Retinal pigment epithelial cell (primary cell): ENCODE results near the gene WDR93.

Source experiments
- DNase-seq: peaks from one replicate; pipeline ENCODE4 v3.0.0-alpha.2; 2010; ENCODE audit warnings: low read depth
- H3K4me3 ChIP-seq: 2 replicates; pipeline ENCODE4 v1.5.1; 2011; ENCODE audit warnings: mild to moderate bottlenecking, low read length, control low read depth, moderate library complexity
- CTCF ChIP-seq: conservative IDR thresholded peaks from 2 replicates; pipeline ENCODE4 v1.5.1; 2011; ENCODE audit warnings: low read depth, low read length, control low read depth, inconsistent platforms

The WDR93 gene

GRCh38 chr15:89740137-89740536, 49.5 kb downstream of the WDR93 start:
- no peak for DNase-seq
- TF ChIP-seq CTCF: peak; percentile 86
- H3K4me3 ChIP-seq: no peak overlapping the region

- no peak for DNase-seq
- H3K4me3 ChIP-seq: no peak overlapping the region
- no peak for TF ChIP-seq CTCF
Observed at GRCh38 chr15:89743011-89743410, 52.4 kb downstream of the WDR93 start.

GRCh38 chr15:89743594-89743993, 53.0 kb downstream of the WDR93 start:
- no peak for DNase-seq
- TF ChIP-seq CTCF: no peak
- no peak overlapping the region for H3K4me3 ChIP-seq

- H3K4me3 ChIP-seq: no peak overlapping the region
- TF ChIP-seq CTCF: no peak
- DNase-seq: no peak
Observed at GRCh38 chr15:89745131-89745530, 54.5 kb downstream of the WDR93 start.

GRCh38 chr15:89745768-89746167, 55.2 kb downstream of the WDR93 start:
- H3K4me3 ChIP-seq: no peak overlapping the region
- no peak for TF ChIP-seq CTCF
- DNase-seq: no peak

- TF ChIP-seq CTCF: no peak
- no peak for DNase-seq
- H3K4me3 ChIP-seq: no peak overlapping the region
Observed at GRCh38 chr15:89746386-89746780, 55.8 kb downstream of the WDR93 start.

- TF ChIP-seq CTCF: no peak
- H3K4me3 ChIP-seq: no peak overlapping the region
- DNase-seq: no peak
Observed at GRCh38 chr15:89747708-89748682, 57.4 kb downstream of the WDR93 start.
